ENCODE data around the gene MAL.

MAL gene

DNA sequence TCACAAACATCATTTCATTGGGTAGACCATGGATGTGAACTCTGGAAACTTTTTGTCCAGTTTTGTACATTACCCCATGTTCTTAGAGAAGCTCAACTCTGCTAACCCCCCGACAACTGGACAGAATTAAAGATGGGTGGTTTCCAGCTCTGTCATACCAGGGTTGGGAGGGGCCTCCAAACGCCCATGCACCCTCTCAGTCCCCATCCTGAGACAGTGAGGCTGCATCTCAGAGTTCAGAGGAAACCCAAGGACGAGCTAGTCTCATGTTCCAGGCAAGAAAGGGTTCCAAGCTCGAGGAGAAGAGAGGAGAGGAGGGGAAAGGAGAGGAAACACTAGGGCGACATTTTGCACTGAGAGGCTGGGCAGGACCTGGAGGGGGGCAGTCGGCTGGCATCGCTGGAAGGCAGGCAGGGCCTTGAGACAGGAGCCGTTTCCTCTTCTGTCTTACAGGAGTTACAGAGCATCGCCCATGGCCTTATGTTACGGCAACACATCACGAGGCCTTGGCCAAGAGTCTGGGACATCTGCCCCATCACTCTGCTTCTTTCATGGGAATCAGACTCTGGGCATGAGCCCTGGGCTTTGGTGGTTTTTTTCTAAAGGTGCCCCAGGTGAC lies 16.4 kb downstream of the MAL start:
- Histone ChIP-seq H3K4me3 (ENCODE audit: low read length in 2 of 2) (no peak overlapping the region), H3K27me3 (ENCODE audit: control insufficient read depth in 1 of 2, insufficient read depth in 2 of 2, low read length in 2 of 2) (peaks cover 0 to 4% of the 10 kb centered on the region in 2 donors), H3K9ac (ENCODE audit: low read length in 2 of 2) (no peak overlapping the region), H3K27ac (ENCODE audit: low read length) (no peak overlapping the region), H3K36me3 (ENCODE audit: control insufficient read depth in 2 of 2, insufficient read depth in 2 of 2, low read length in 2 of 2) (no peaks in the 10 kb centered on the region), H3K4me1 (ENCODE audit: control insufficient read depth, insufficient read depth, low read length) (peaks cover 16% of the 10 kb centered on the region), H3K9me3 (ENCODE audit: control insufficient read depth in 2 of 2, low read length in 2 of 2) (no peaks in the 10 kb centered on the region)

GRCh38 chr2:95042472-95043271 lies 17.2 kb downstream of the MAL start:
- Histone ChIP-seq H3K4me1 (ENCODE audit: control insufficient read depth, insufficient read depth, low read length) (peaks cover 16% of the 10 kb centered on the region), H3K9me3 (ENCODE audit: control insufficient read depth in 2 of 2, low read length in 2 of 2) (no peaks in the 10 kb centered on the region), H3K27ac (ENCODE audit: low read length) (peak overlapping the region; percentile 60), H3K4me3 (ENCODE audit: low read length in 2 of 2) (no peak overlapping the region), H3K36me3 (ENCODE audit: control insufficient read depth in 2 of 2, insufficient read depth in 2 of 2, low read length in 2 of 2) (no peaks in the 10 kb centered on the region), H3K27me3 (ENCODE audit: control insufficient read depth in 1 of 2, insufficient read depth in 2 of 2, low read length in 2 of 2) (peaks cover 0 to 4% of the 10 kb centered on the region in 2 donors), H3K9ac (ENCODE audit: low read length in 2 of 2) (no peak overlapping the region)

DNA sequence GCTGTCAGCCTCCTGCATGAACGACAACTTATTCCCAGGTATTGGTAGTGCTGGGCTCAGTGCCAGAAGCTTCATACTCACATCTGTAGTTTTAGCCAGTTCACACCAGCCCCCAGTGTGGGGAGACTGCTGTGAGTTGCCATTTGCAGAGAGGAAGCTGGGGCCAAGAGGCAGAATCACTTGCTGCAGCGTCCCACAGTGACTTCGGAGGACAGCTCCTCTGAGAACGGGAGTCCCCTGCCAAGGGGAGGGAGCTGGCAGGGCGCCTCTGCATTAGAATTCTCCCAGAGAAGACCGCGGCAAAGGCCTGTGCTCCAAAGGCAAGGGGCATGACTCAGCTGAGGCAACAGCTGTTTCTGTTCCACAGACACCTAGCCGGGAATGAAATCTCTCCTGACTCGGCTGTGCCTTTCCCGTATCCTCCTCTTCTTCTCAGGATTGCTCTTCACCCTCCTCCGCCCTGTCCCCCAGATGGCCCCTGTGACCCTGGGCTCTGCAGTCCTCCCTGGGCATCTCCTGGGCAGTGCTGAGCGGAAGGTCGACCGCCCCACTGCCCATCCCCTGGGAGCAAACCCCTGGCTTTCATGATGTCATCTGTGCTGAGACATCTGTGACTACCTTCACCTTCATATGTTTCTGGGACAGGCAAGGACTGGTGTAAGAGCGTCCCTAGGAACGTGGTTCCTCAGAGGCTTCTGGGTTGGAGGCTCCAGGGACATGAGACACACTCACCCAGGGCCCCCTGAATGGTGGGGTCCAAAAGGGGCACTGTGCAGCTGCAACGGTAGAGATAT lies 18.0 kb downstream of the MAL start:
- peak overlapping the region in 1 of 2 donors; percentile 54 for H3K4me3 ChIP-seq (ENCODE audit: low read length in 2 of 2)
- peak overlapping the region in 1 of 2 donors; percentile 62 for H3K9ac ChIP-seq (ENCODE audit: low read length in 2 of 2)
- peaks cover 16% of the 10 kb centered on the region for H3K4me1 ChIP-seq (ENCODE audit: control insufficient read depth, insufficient read depth, low read length)

GRCh38 chr2:95044601-95045000 lies 19.1 kb downstream of the MAL start:
- H3K27me3 ChIP-seq (ENCODE audit: control insufficient read depth in 1 of 2, insufficient read depth in 2 of 2, low read length in 2 of 2), result peaks cover 0 to 4% of the 10 kb centered on the region in 2 donors
- H3K9me3 ChIP-seq (ENCODE audit: control insufficient read depth in 2 of 2, low read length in 2 of 2), result no peaks in the 10 kb centered on the region
- no peak overlapping the region for H3K9ac ChIP-seq (ENCODE audit: low read length in 2 of 2)
- H3K4me1 ChIP-seq (ENCODE audit: control insufficient read depth, insufficient read depth, low read length), result peaks cover 16% of the 10 kb centered on the region
- H3K27ac ChIP-seq (ENCODE audit: low read length), result no peak overlapping the region
- no peaks in the 10 kb centered on the region for H3K36me3 ChIP-seq (ENCODE audit: control insufficient read depth in 2 of 2, insufficient read depth in 2 of 2, low read length in 2 of 2)
- H3K4me3 ChIP-seq (ENCODE audit: low read length in 2 of 2), result no peak overlapping the region

More for the DNA sequence above, 18.0 kb downstream of the MAL start:
- Histone ChIP-seq H3K36me3 (ENCODE audit: control insufficient read depth in 2 of 2, insufficient read depth in 2 of 2, low read length in 2 of 2) (no peaks in the 10 kb centered on the region), H3K27me3 (ENCODE audit: control insufficient read depth in 1 of 2, insufficient read depth in 2 of 2, low read length in 2 of 2) (peaks cover 0 to 4% of the 10 kb centered on the region in 2 donors), H3K27ac (ENCODE audit: low read length) (peak overlapping the region; percentile 60), H3K9me3 (ENCODE audit: control insufficient read depth in 2 of 2, low read length in 2 of 2) (no peaks in the 10 kb centered on the region)

DNA sequence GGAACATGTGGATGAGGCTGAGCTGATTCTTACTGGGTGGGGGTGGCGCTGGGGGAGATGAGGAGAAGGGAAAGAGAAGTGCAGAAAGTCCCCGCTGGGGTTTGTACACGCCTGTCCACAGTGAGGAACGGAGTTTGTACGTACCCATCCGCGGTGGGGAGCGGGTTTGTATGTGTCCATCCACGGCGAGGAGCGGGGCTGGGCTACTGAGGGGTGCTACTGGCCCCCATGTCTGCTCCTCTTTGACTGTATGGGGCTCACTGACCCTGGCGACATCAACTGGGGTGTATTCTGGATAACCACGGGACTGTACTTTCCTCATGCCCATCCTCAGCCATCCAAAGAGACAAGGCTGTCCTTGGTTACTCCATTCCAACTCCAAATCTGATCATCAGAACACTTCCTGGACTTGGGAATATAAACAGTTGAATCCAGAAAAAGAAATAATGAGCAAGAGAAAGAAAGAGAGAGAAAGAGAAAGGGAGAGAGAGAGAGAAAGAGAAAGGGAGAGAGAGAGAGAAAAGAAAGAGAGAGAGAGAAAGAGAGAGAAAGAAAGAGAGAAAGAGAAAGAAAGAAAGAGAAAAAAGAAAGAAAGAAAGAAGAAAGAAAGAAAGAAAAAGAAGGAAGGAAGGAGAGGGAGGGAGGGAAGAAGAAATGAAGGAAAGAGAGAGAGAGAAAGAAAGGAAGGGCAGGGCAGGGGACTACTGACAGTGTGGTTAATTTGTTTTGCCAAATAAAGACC lies 21.0 kb downstream of the MAL start:
- Histone ChIP-seq H3K27me3 (ENCODE audit: control insufficient read depth in 1 of 2, insufficient read depth in 2 of 2, low read length in 2 of 2) (peaks cover 0 to 7% of the 10 kb centered on the region in 2 donors), H3K36me3 (ENCODE audit: control insufficient read depth in 2 of 2, insufficient read depth in 2 of 2, low read length in 2 of 2) (no peaks in the 10 kb centered on the region), H3K9me3 (ENCODE audit: control insufficient read depth in 2 of 2, low read length in 2 of 2) (no peaks in the 10 kb centered on the region), H3K9ac (ENCODE audit: low read length in 2 of 2) (no peak overlapping the region), H3K4me1 (ENCODE audit: control insufficient read depth, insufficient read depth, low read length) (peaks cover 15% of the 10 kb centered on the region), H3K4me3 (ENCODE audit: low read length in 2 of 2) (no peak overlapping the region), H3K27ac (ENCODE audit: low read length) (no peak overlapping the region)

- H3K9ac ChIP-seq (ENCODE audit: low read length in 2 of 2), result no peak overlapping the region
- no peaks in the 10 kb centered on the region for H3K36me3 ChIP-seq (ENCODE audit: control insufficient read depth in 2 of 2, insufficient read depth in 2 of 2, low read length in 2 of 2)
- H3K27ac ChIP-seq (ENCODE audit: low read length), result no peak overlapping the region
- H3K4me3 ChIP-seq (ENCODE audit: low read length in 2 of 2), result no peak overlapping the region
- no peaks in the 10 kb centered on the region for H3K9me3 ChIP-seq (ENCODE audit: control insufficient read depth in 2 of 2, low read length in 2 of 2)
- H3K4me1 ChIP-seq (ENCODE audit: control insufficient read depth, insufficient read depth, low read length), result peaks cover 11% of the 10 kb centered on the region
- peaks cover 0 to 9% of the 10 kb centered on the region in 2 donors for H3K27me3 ChIP-seq (ENCODE audit: control insufficient read depth in 1 of 2, insufficient read depth in 2 of 2, low read length in 2 of 2)
These were observed 22.4 kb downstream of the MAL start for GRCh38 chr2:95047629-95048510.

DNA sequence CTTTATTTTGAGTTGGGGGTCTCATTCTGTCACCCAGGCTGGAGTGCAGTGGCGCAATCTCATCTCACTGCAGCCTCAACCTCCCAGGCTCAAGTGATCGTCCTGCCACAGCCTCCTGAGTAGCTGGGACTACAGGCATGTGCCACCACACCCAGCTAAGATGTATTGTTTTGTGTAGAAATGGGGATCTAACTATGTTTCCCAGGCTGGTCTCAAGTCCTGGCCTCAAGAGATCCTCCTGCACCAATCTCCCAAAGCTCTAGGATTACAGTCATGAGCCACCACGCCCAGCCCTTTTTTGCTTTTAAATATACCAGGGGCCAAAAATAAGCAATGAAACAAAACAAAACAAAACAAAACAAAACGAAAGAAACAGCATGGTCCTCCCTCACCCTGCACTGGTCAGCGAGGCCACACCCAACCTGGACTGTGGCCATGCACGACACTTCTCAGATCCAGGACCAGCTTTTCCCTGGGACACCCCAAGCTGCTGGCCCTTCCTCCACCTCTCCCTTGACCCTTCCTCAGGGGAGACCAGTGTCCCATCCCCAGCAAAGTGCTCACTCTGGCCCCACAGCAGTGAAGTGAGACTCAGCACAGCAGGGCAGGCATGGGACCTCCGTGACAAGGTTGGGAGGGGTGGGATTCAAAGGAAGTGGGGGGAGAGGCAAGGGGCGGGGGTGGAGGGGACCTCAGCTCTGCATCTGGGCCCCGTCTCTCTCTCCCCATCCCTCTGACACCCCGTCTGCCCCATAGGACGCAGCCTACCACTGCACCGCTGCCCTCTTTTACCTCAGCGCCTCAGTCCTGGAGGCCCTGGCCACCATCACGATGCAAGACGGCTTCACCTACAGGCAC lies 23.5 kb downstream of the MAL start:
- Histone ChIP-seq H3K9me3 (ENCODE audit: control insufficient read depth in 2 of 2, low read length in 2 of 2) (no peaks in the 10 kb centered on the region), H3K9ac (ENCODE audit: low read length in 2 of 2) (no peak overlapping the region), H3K4me3 (ENCODE audit: low read length in 2 of 2) (no peak overlapping the region), H3K27ac (ENCODE audit: low read length) (no peak overlapping the region), H3K4me1 (ENCODE audit: control insufficient read depth, insufficient read depth, low read length) (no peaks in the 10 kb centered on the region), H3K27me3 (ENCODE audit: control insufficient read depth in 1 of 2, insufficient read depth in 2 of 2, low read length in 2 of 2) (peaks cover 0 to 6% of the 10 kb centered on the region in 2 donors), H3K36me3 (ENCODE audit: control insufficient read depth in 2 of 2, insufficient read depth in 2 of 2, low read length in 2 of 2) (no peaks in the 10 kb centered on the region)

GRCh38 chr2:95049683-95049955 lies 24.1 kb downstream of the MAL start:
- Histone ChIP-seq H3K4me3 (ENCODE audit: low read length in 2 of 2) (no peak overlapping the region), H3K9me3 (ENCODE audit: control insufficient read depth in 2 of 2, low read length in 2 of 2) (no peaks in the 10 kb centered on the region), H3K9ac (ENCODE audit: low read length in 2 of 2) (no peak overlapping the region), H3K4me1 (ENCODE audit: control insufficient read depth, insufficient read depth, low read length) (no peaks in the 10 kb centered on the region), H3K27ac (ENCODE audit: low read length) (no peak overlapping the region), H3K36me3 (ENCODE audit: control insufficient read depth in 2 of 2, insufficient read depth in 2 of 2, low read length in 2 of 2) (no peaks in the 10 kb centered on the region), H3K27me3 (ENCODE audit: control insufficient read depth in 1 of 2, insufficient read depth in 2 of 2, low read length in 2 of 2) (peaks cover 0 to 6% of the 10 kb centered on the region in 2 donors)

GRCh38 chr2:95049961-95050360 lies 24.5 kb downstream of the MAL start:
- H3K27ac ChIP-seq (ENCODE audit: low read length), result no peak overlapping the region
- H3K36me3 ChIP-seq (ENCODE audit: control insufficient read depth in 2 of 2, insufficient read depth in 2 of 2, low read length in 2 of 2), result no peaks in the 10 kb centered on the region

More at GRCh38 chr2:95049961-95050360, 24.5 kb downstream of the MAL start:
- Histone ChIP-seq H3K4me3 (ENCODE audit: low read length in 2 of 2) (no peak overlapping the region), H3K9ac (ENCODE audit: low read length in 2 of 2) (no peak overlapping the region), H3K4me1 (ENCODE audit: control insufficient read depth, insufficient read depth, low read length) (no peaks in the 10 kb centered on the region), H3K27me3 (ENCODE audit: control insufficient read depth in 1 of 2, insufficient read depth in 2 of 2, low read length in 2 of 2) (peaks cover 0 to 6% of the 10 kb centered on the region in 2 donors), H3K9me3 (ENCODE audit: control insufficient read depth in 2 of 2, low read length in 2 of 2) (no peaks in the 10 kb centered on the region)
